ENCODE results near the gene NDUFS4.

DNA sequence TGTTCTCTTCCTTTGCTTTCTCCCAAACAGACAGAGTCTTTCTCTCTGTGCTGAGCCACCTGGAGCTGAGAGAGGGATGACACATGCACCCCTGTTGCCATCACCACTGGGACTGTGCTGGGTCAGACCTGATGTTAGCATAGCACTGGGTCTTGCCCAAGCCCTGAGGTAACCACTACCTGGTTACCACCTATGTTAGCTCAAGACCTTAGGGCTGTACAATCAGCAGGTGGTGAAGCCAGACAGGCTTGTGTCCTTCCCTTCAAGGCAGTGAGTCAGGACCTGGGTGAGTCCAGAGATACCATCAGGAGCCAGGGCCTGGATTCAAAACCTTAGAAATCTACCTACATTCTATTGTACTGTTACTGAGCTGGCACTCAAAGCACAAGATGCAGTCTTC lies 47.9 kb upstream of the NDUFS4 start:
- TF ChIP-seq, protein P1, sequence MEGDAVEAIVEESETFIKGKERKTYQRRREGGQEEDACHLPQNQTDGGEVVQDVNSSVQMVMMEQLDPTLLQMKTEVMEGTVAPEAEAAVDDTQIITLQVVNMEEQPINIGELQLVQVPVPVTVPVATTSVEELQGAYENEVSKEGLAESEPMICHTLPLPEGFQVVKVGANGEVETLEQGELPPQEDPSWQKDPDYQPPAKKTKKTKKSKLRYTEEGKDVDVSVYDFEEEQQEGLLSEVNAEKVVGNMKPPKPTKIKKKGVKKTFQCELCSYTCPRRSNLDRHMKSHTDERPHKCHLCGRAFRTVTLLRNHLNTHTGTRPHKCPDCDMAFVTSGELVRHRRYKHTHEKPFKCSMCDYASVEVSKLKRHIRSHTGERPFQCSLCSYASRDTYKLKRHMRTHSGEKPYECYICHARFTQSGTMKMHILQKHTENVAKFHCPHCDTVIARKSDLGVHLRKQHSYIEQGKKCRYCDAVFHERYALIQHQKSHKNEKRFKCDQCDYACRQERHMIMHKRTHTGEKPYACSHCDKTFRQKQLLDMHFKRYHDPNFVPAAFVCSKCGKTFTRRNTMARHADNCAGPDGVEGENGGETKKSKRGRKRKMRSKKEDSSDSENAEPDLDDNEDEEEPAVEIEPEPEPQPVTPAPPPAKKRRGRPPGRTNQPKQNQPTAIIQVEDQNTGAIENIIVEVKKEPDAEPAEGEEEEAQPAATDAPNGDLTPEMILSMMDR (conservative IDR thresholded peaks at IDR 0.05; ENCODE audit: low read depth, low read length), result no peak
- TF ChIP-seq BHLHE40 (IDR thresholded peaks at IDR 0.05; ENCODE audit: low read depth, low read length), result no peak
- no peak for TF ChIP-seq CEBPB (IDR thresholded peaks at IDR 0.05; ENCODE audit: low read depth, low read length)
- TF ChIP-seq RFX5 (IDR thresholded peaks at IDR 0.05; ENCODE audit: low read depth, low read length), result no peak
- TF ChIP-seq MAFK (IDR thresholded peaks at IDR 0.05; ENCODE audit: low read depth, low read length), result no peak
- TF ChIP-seq POLR2A (IDR thresholded peaks at IDR 0.05; ENCODE audit: low read depth, low read length), result no peak
- TF ChIP-seq RAD21 (IDR thresholded peaks at IDR 0.05; ENCODE audit: low read length), result no peak
- TF ChIP-seq, protein P2, sequence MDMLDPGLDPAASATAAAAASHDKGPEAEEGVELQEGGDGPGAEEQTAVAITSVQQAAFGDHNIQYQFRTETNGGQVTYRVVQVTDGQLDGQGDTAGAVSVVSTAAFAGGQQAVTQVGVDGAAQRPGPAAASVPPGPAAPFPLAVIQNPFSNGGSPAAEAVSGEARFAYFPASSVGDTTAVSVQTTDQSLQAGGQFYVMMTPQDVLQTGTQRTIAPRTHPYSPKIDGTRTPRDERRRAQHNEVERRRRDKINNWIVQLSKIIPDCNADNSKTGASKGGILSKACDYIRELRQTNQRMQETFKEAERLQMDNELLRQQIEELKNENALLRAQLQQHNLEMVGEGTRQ (IDR thresholded peaks at IDR 0.05; ENCODE audit: low read depth, low read length), result no peak
- TF ChIP-seq MAZ (IDR thresholded peaks at IDR 0.05; ENCODE audit: borderline replicate concordance, low read depth, low read length), result no peak
